Stimulated activated naive B cell treated with anti-CD40 and anti-IgM and Interleukin-4, amounts not matched to agents 10 μg/mL and 1 μg/mL and 100 μg/mL, for 72 hours (primary cell): Measurements from ENCODE around the gene MKS1.
A peak's percentile ranks its signal among the peaks of the same experiment; 100 is the strongest.

Experiments
- ATAC-seq, 2 donors: fragments of 150-1000 bp; cut with Tn5 transposase; replicated peaks; 2 replicates each; pipeline ENCODE4 v1.10.0; 2021; ENCODE audit warnings: moderate library complexity in 1 of 2
- DNase-seq: peaks from one replicate; pipeline ENCODE4 v3.0.0; 2021
- H3K27ac Mint-ChIP-seq: one replicate; pipeline ENCODE4 v1.8.0; 2022; ENCODE audit warnings: mild to moderate bottlenecking, mixed read lengths
- H3K27me3 Mint-ChIP-seq, 2 donors: one replicate each; pipeline ENCODE4 v1.8.0; 2022; ENCODE audit warnings: mixed read lengths in 2 of 2
- H3K36me3 Mint-ChIP-seq, 2 donors: one replicate each; pipeline ENCODE4 v1.8.0; 2022; ENCODE audit warnings: mixed read lengths in 2 of 2, mild to moderate bottlenecking in 1 of 2
- H3K4me1 Mint-ChIP-seq, 2 donors: one replicate each; pipeline ENCODE4 v1.8.0; 2022; ENCODE audit warnings: mixed read lengths in 2 of 2, mild to moderate bottlenecking in 1 of 2
- H3K4me3 Mint-ChIP-seq, 2 donors: one replicate each; pipeline ENCODE4 v1.8.0; 2022; ENCODE audit warnings: mild to moderate bottlenecking in 2 of 2, mixed read lengths in 2 of 2, moderate library complexity in 1 of 2
- H3K9me3 Mint-ChIP-seq, 2 donors: one replicate each; pipeline ENCODE4 v1.8.0; 2022; ENCODE audit warnings: mixed read lengths in 2 of 2, mild to moderate bottlenecking in 1 of 2

The MKS1 gene

GRCh38 chr17:58233543-58233942, 14.5 kb upstream of the MKS1 start:
- Mint-ChIP-seq H3K36me3 (no peaks in the 10 kb centered on the region), H3K4me1 (peaks cover 26 to 28% of the 10 kb centered on the region in 2 donors), H3K9me3 (no peaks in the 10 kb centered on the region), H3K27me3 (peaks cover 13 to 17% of the 10 kb centered on the region in 2 donors), H3K4me3 (no peak overlapping the region), H3K27ac (no peak overlapping the region)
- peak; percentile 86 for ATAC-seq
- DNase-seq: peak; percentile 18

- H3K27me3 Mint-ChIP-seq: peaks cover 19 to 21% of the 10 kb centered on the region in 2 donors
- peak; percentile 77 for DNase-seq
Observed at GRCh38 chr17:58232707-58233156, 13.7 kb upstream of the MKS1 start.

GRCh38 chr17:58231641-58232040, 12.6 kb upstream of the MKS1 start:
- no peak for ATAC-seq
- Mint-ChIP-seq H3K4me1 (peaks cover 26 to 27% of the 10 kb centered on the region in 2 donors), H3K9me3 (no peaks in the 10 kb centered on the region), H3K4me3 (no peak overlapping the region), H3K27me3 (peaks cover 21 to 23% of the 10 kb centered on the region in 2 donors), H3K36me3 (no peaks in the 10 kb centered on the region), H3K27ac (peak overlapping the region; percentile 91)
- DNase-seq: no peak

More at GRCh38 chr17:58232707-58233156, 13.7 kb upstream of the MKS1 start:
- Mint-ChIP-seq H3K9me3 (no peaks in the 10 kb centered on the region), H3K4me1 (peaks cover 26 to 28% of the 10 kb centered on the region in 2 donors), H3K27ac (peak overlapping the region; percentile 91), H3K4me3 (peak overlapping the region; percentile 46 to 56), H3K36me3 (no peaks in the 10 kb centered on the region)
- peak; percentile 90 to 94 for ATAC-seq

- H3K4me3 Mint-ChIP-seq: no peak overlapping the region
- peaks cover 17 to 23% of the 10 kb centered on the region in 2 donors for H3K4me1 Mint-ChIP-seq
- no peak overlapping the region for H3K27ac Mint-ChIP-seq
- peaks cover 20 to 21% of the 10 kb centered on the region in 2 donors for H3K27me3 Mint-ChIP-seq
- no peak for DNase-seq
- no peak for ATAC-seq
- no peaks in the 10 kb centered on the region for H3K36me3 Mint-ChIP-seq
- H3K9me3 Mint-ChIP-seq: no peaks in the 10 kb centered on the region
Observed at GRCh38 chr17:58229881-58230280, 10.8 kb upstream of the MKS1 start.

GRCh38 chr17:58229384-58229783, 10.3 kb upstream of the MKS1 start:
- Mint-ChIP-seq H3K36me3 (no peaks in the 10 kb centered on the region), H3K9me3 (no peaks in the 10 kb centered on the region), H3K27me3 (peaks cover 19 to 24% of the 10 kb centered on the region in 2 donors), H3K4me1 (peaks cover 17 to 24% of the 10 kb centered on the region in 2 donors), H3K4me3 (no peak overlapping the region), H3K27ac (no peak overlapping the region)
- ATAC-seq: no peak
- no peak for DNase-seq

GRCh38 chr17:58228679-58229078, 9.6 kb upstream of the MKS1 start:
- ATAC-seq (no peak), DNase-seq (no peak)
- no peaks in the 10 kb centered on the region for H3K9me3 Mint-ChIP-seq
- H3K27ac Mint-ChIP-seq: no peak overlapping the region
- peaks cover 19 to 28% of the 10 kb centered on the region in 2 donors for H3K27me3 Mint-ChIP-seq
- H3K4me3 Mint-ChIP-seq: no peak overlapping the region
- H3K36me3 Mint-ChIP-seq: no peaks in the 10 kb centered on the region
- H3K4me1 Mint-ChIP-seq: peaks cover 15 to 26% of the 10 kb centered on the region in 2 donors

- no peak overlapping the region for H3K4me3 Mint-ChIP-seq
- peaks cover 19 to 28% of the 10 kb centered on the region in 2 donors for H3K27me3 Mint-ChIP-seq
- no peak overlapping the region for H3K27ac Mint-ChIP-seq
- H3K4me1 Mint-ChIP-seq: peaks cover 10 to 20% of the 10 kb centered on the region in 2 donors
- ATAC-seq (no peak), DNase-seq (no peak)
- no peaks in the 10 kb centered on the region for H3K36me3 Mint-ChIP-seq
- no peaks in the 10 kb centered on the region for H3K9me3 Mint-ChIP-seq
Observed at GRCh38 chr17:58227733-58228132, 8.7 kb upstream of the MKS1 start.

- DNase-seq (no peak), ATAC-seq (peak in 1 of 2 donors; percentile 56)
- Mint-ChIP-seq H3K27ac (no peak overlapping the region), H3K4me3 (no peak overlapping the region), H3K9me3 (no peaks in the 10 kb centered on the region), H3K36me3 (no peaks in the 10 kb centered on the region), H3K27me3 (peaks cover 19 to 28% of the 10 kb centered on the region in 2 donors), H3K4me1 (peaks cover 6 to 11% of the 10 kb centered on the region in 2 donors)
Observed at GRCh38 chr17:58224315-58224714, 5.3 kb upstream of the MKS1 start.

GRCh38 chr17:58219789-58220183, 731 bp upstream of the MKS1 start:
- H3K27me3 Mint-ChIP-seq: peaks cover 0 to 9% of the 10 kb centered on the region in 2 donors
- peak overlapping the region; percentile 88 for H3K27ac Mint-ChIP-seq
- H3K9me3 Mint-ChIP-seq: no peaks in the 10 kb centered on the region
- DNase-seq: no peak
- peak overlapping the region; percentile 88 to 92 for H3K4me3 Mint-ChIP-seq
- H3K36me3 Mint-ChIP-seq: peaks cover 0 to under 1% of the 10 kb centered on the region in 2 donors
- peaks cover 16 to 29% of the 10 kb centered on the region in 2 donors for H3K4me1 Mint-ChIP-seq
- no peak for ATAC-seq

GRCh38 chr17:58217766-58218165, 1.3 kb downstream of the MKS1 start:
- H3K4me3 Mint-ChIP-seq: peak overlapping the region in 1 of 2 donors; percentile 14
- peak overlapping the region; percentile 59 for H3K27ac Mint-ChIP-seq
- H3K4me1 Mint-ChIP-seq: peaks cover 16 to 21% of the 10 kb centered on the region in 2 donors
- H3K27me3 Mint-ChIP-seq: no peaks in the 10 kb centered on the region
- H3K9me3 Mint-ChIP-seq: no peaks in the 10 kb centered on the region
- H3K36me3 Mint-ChIP-seq: peaks cover 10 to 12% of the 10 kb centered on the region in 2 donors
- no peak for DNase-seq
- ATAC-seq: no peak

- Mint-ChIP-seq H3K36me3 (peaks cover 10 to 18% of the 10 kb centered on the region in 2 donors), H3K27me3 (no peaks in the 10 kb centered on the region), H3K4me3 (no peak overlapping the region), H3K27ac (no peak overlapping the region), H3K4me1 (peaks cover 13 to 21% of the 10 kb centered on the region in 2 donors), H3K9me3 (no peaks in the 10 kb centered on the region)
- DNase-seq (no peak), ATAC-seq (no peak)
Observed at GRCh38 chr17:58215685-58216084, 3.4 kb downstream of the MKS1 start.

- H3K9me3 Mint-ChIP-seq: no peaks in the 10 kb centered on the region
- H3K4me1 Mint-ChIP-seq: no peaks in the 10 kb centered on the region
- no peak for DNase-seq
- peaks cover 36 to 47% of the 10 kb centered on the region in 2 donors for H3K36me3 Mint-ChIP-seq
- no peak overlapping the region for H3K27ac Mint-ChIP-seq
- H3K4me3 Mint-ChIP-seq: no peak overlapping the region
- no peak for ATAC-seq
- H3K27me3 Mint-ChIP-seq: no peaks in the 10 kb centered on the region
Observed at GRCh38 chr17:58210922-58211321, 8.1 kb downstream of the MKS1 start.

GRCh38 chr17:58208344-58208743, 10.7 kb downstream of the MKS1 start:
- Mint-ChIP-seq H3K27ac (no peak overlapping the region), H3K27me3 (no peaks in the 10 kb centered on the region), H3K9me3 (no peaks in the 10 kb centered on the region), H3K36me3 (peaks cover 34 to 45% of the 10 kb centered on the region in 2 donors), H3K4me1 (no peaks in the 10 kb centered on the region), H3K4me3 (no peak overlapping the region)
- ATAC-seq: no peak
- DNase-seq: no peak

- Mint-ChIP-seq H3K4me3 (no peak overlapping the region), H3K27ac (no peak overlapping the region), H3K9me3 (no peaks in the 10 kb centered on the region), H3K36me3 (peaks cover 31 to 40% of the 10 kb centered on the region in 2 donors), H3K4me1 (no peaks in the 10 kb centered on the region), H3K27me3 (no peaks in the 10 kb centered on the region)
- no peak for ATAC-seq
- no peak for DNase-seq
Observed at GRCh38 chr17:58207451-58207850, 11.6 kb downstream of the MKS1 start.

- H3K4me3 Mint-ChIP-seq: no peak overlapping the region
- H3K27ac Mint-ChIP-seq: no peak overlapping the region
- H3K27me3 Mint-ChIP-seq: no peaks in the 10 kb centered on the region
- peaks cover 31 to 35% of the 10 kb centered on the region in 2 donors for H3K36me3 Mint-ChIP-seq
- H3K4me1 Mint-ChIP-seq: no peaks in the 10 kb centered on the region
- ATAC-seq (no peak), DNase-seq (no peak)
- H3K9me3 Mint-ChIP-seq: no peaks in the 10 kb centered on the region
Observed at GRCh38 chr17:58205936-58206335, 13.1 kb downstream of the MKS1 start.
